ENCODE data around the gene CIDEB. TPM values are rescaled to one million over a fixed set of nuclear protein-coding genes. Genes with fewer than 3 reads are reported as not detected.

CIDEB gene
- total RNA-seq, 1 experiment from 2014 or later = 0.48 TPM

- in situ Hi-C loops (cut with HindIII; ENCODE audit: low pct_unique_long_range_greater_than_20kb, low sequenced_read_pairs) = no loop called here
- no peak for DNase-seq (ENCODE audit: low read depth, low spot score)
Measured at GRCh38 chr14:24283796-24284460, 23.8 kb downstream of the CIDEB start.

GRCh38 chr14:24282736-24283135 lies 25.0 kb downstream of the CIDEB start:
- DNase-seq (ENCODE audit: low read depth, low spot score) = no peak
- in situ Hi-C loops (cut with HindIII; ENCODE audit: low pct_unique_long_range_greater_than_20kb, low sequenced_read_pairs) = no loop called here

GRCh38 chr14:24281636-24282035 lies 26.1 kb downstream of the CIDEB start:
- in situ Hi-C loops (cut with HindIII; ENCODE audit: low pct_unique_long_range_greater_than_20kb, low sequenced_read_pairs) = no loop called here
- DNase-seq (ENCODE audit: low read depth, low spot score) = no peak

- no peak for DNase-seq (ENCODE audit: low read depth, low spot score)
- in situ Hi-C loops (cut with HindIII; ENCODE audit: low pct_unique_long_range_greater_than_20kb, low sequenced_read_pairs) = no loop called here
Measured at GRCh38 chr14:24280797-24281460, 26.8 kb downstream of the CIDEB start.

DNA sequence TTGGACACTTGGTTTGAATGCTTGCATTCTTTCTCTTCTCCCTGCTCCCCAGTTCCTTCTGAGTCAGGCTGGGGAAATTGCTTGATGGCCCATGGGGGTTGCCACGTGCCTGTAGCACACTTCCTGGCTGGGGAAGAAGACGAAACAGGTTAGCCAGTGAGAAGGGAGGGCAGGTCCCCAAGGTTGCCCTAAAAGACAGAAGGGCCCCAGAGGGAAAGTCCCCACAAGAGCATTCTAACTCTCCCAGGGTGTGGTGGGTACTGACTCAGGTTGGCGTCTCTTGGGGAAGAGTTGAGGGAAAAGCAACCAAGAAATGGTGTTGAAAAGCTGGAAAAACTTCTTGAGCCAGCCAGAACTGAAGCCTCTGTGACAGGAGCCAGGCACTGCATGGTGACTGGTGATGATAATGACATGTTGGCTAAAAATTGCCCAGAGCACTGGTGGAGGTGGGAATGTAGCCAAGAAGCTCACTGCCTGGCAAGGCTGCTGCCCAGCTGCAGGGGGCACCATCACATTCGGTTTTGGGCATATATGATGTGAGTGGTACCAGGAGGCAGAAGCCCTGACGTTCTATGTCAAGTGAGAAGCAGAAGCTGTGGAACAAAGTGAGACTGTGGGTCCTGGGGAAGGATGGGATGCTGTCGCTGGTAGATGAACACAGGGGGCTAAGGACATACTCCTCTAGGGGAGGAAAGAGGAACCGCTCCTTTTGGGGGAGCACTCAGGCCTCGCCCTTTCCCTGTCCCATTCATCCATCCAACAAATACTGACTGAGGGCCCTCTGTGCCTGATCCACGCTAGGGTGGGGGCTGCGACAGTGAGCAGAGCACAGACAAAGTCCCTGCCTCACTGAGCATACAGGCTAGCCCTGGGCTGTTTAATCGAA lies 28.2 kb downstream of the CIDEB start:
- in situ Hi-C loops (cut with HindIII; ENCODE audit: low pct_unique_long_range_greater_than_20kb, low sequenced_read_pairs) = no loop called here
- peak; percentile 62 for DNase-seq (ENCODE audit: low read depth, low spot score)

- no peak for DNase-seq (ENCODE audit: low read depth, low spot score)
Measured at GRCh38 chr14:24278424-24278823, 29.4 kb downstream of the CIDEB start.

GRCh38 chr14:24277606-24278321 lies 30.0 kb downstream of the CIDEB start:
- no peak for DNase-seq (ENCODE audit: low read depth, low spot score)
- in situ Hi-C loops (cut with HindIII; ENCODE audit: low pct_unique_long_range_greater_than_20kb, low sequenced_read_pairs) = no loop called here

More at GRCh38 chr14:24278424-24278823, 29.4 kb downstream of the CIDEB start:
- in situ Hi-C loops (cut with HindIII; ENCODE audit: low pct_unique_long_range_greater_than_20kb, low sequenced_read_pairs) = no loop called here

DNA sequence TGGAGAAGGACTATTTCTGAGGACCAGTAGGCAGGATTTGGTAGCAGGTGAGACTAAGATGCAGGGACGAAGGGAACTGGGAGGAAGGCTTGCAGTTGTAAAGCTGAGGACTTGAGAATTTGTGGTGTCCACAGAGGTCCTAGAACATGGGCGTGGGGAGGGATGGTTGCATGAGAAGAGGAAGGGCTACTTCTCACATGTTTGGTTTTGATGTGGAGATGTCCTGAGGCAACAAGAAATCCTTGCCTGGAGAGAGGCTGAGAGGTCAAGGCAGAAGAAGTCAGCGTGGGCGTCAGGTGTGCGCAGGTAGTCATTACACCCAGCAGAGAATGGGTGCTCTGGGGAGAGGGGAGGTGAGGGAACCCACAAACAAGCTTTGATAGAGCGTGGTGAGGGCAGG lies 30.7 kb downstream of the CIDEB start:
- in situ Hi-C loops (cut with HindIII; ENCODE audit: low pct_unique_long_range_greater_than_20kb, low sequenced_read_pairs) = no loop called here
- DNase-seq (ENCODE audit: low read depth, low spot score) = no peak

- in situ Hi-C loops (cut with HindIII; ENCODE audit: low pct_unique_long_range_greater_than_20kb, low sequenced_read_pairs) = no loop called here
- DNase-seq (ENCODE audit: low read depth, low spot score) = no peak
Measured at GRCh38 chr14:24274101-24274543, 33.7 kb downstream of the CIDEB start.

- DNase-seq (ENCODE audit: low read depth, low spot score) = peak; percentile 14
- in situ Hi-C loops (cut with HindIII; ENCODE audit: low pct_unique_long_range_greater_than_20kb, low sequenced_read_pairs) = no loop called here
Measured at GRCh38 chr14:24273422-24273998, 34.3 kb downstream of the CIDEB start.

- DNase-seq (ENCODE audit: low read depth, low spot score) = no peak
- in situ Hi-C loops (cut with HindIII; ENCODE audit: low pct_unique_long_range_greater_than_20kb, low sequenced_read_pairs) = no loop called here
Measured at GRCh38 chr14:24272467-24272866, 35.3 kb downstream of the CIDEB start.

DNA sequence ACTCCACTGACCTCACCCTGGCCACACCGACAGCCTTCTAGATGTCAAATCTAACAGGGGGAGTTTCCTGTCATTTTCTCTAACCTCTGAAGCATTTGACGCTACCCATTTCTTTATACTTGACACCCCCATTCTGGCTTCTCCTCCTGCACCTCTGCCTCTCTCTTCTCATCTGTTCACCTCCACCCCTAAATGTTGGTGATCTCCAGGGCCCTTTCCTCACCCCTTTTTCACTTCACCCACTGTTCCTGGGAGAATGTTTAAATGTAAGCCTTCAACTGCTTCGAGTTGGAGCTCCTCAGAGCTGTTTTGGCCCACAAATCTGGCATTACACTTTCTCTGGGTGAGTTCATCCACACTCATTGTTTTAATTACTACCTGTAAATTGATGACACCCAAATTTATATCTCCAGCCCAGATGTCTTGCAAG lies 35.9 kb downstream of the CIDEB start:
- no peak for DNase-seq (ENCODE audit: low read depth, low spot score)
- in situ Hi-C loops (cut with HindIII; ENCODE audit: low pct_unique_long_range_greater_than_20kb, low sequenced_read_pairs) = no loop called here

DNA sequence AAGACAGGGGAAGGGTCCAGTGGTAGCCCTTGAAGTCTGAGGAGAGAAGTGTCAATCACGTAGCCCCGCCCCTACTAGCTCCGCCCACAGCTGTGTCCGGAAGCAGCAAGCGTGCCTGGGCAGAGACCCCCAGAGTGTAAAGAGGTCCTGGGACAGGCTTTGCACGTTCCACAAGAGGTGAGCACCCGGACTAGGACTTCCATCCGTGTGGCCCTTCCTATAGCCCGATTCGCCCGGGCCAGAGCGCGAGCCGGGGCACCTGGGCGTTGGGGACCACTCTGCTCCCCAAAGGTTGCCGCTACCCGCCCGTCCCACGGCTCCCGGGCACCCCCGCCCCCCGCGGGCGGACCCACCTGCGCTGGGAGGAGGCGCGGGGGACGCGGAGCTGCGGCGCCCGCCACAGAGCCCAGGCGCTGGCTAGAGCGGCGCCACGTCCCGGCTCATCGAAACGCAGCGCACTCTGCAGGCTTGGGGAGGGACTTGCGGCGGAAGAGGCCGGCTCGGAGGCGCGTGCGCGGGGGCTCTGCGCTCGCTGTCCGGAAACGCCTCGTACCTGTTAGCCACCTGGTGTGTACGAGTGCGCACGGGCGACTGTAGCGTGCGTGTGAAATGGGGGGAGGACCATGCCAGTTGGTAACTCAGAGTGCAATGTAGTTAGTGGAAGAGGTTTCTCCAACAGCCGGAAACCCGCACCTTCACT lies 36.5 kb downstream of the CIDEB start, which contains the start of gene RABGGTA:
Gene RABGGTA (minus strand): TSS at position 464 of the 700 bp plus-strand sequence. CDS start 482 bp downstream, outside the sequence.
- peak; percentile 82 for DNase-seq (ENCODE audit: low read depth, low spot score)
- in situ Hi-C loops (cut with HindIII; ENCODE audit: low pct_unique_long_range_greater_than_20kb, low sequenced_read_pairs) = no loop called here

GRCh38 chr14:24270537-24271133 lies 37.1 kb downstream of the CIDEB start:
- in situ Hi-C loops (cut with HindIII; ENCODE audit: low pct_unique_long_range_greater_than_20kb, low sequenced_read_pairs) = no loop called here
- DNase-seq (ENCODE audit: low read depth, low spot score) = no peak

DNA sequence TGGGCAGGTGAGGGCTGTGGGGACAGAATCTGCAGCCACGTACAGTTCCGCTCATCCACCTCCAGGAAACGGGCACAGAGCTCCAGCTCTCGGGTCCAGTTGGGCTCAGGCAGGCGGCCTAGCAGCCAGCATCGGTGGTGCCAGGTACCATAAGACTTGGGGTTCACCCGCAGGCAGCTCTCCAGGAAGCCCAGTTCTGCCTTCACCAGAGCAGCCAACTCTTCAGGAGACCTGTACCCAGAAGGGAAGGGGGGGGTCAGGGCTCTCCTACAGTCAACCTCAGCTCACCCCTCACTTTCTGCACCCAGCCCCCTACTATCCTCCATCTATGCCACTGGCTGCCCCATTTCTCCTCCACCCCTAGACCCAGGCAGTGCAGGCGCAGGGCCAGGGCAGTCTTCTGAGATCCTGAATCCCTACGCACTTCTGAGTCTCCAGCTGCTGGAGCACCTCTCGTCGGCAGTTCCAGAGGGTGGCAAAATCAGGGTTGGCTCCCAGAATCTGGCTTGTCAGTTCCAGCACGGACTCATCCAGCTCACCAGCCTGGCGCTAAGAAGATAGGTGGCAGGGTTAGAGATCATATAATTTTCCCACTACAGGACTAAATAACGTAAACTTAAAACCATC lies 37.8 kb downstream of the CIDEB start:
- in situ Hi-C loops (cut with HindIII; ENCODE audit: low pct_unique_long_range_greater_than_20kb, low sequenced_read_pairs) = no loop called here
- no peak for DNase-seq (ENCODE audit: low read depth, low spot score)

DNA sequence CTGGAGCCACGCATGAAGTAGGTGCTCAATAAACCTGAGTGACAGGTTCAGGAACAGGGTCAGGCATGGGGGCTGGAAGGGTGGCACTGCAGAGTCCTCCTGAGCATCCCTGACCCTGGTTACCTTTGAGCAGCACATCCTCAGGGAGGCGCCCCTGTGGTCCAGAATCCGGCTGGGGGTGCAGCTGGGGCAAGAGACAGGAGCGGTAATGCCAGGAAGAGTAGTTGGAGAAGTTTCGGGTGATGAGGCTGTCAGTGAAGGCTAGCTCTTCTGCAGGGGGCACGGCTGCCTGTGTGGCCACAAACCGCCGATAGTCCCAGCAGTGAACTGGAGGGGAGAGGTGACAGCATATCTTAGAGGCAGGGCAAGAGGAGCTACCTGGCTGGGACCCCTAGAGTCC lies 38.4 kb downstream of the CIDEB start:
- in situ Hi-C loops (cut with HindIII; ENCODE audit: low pct_unique_long_range_greater_than_20kb, low sequenced_read_pairs) = no loop called here
- DNase-seq (ENCODE audit: low read depth, low spot score) = no peak

All from SK-MEL-5 (cell line).